HG03457 (cell line): ENCODE results near the gene PACSIN2.
"Not testable (repeated sequence)": the region's sequence is repeated elsewhere in the genome, so short reads cannot be mapped to it uniquely, and the experiment has no call there.

Experiments
- ATAC-seq: cut with Tn5 transposase; IDR thresholded peaks from one replicate; pipeline ENCODE4 v1.9.1; 2021; ENCODE audit warnings: moderate number of reproducible peaks; ENCODE audit not compliant: unreplicated experiment

Gene PACSIN2

GRCh38 chr22:42929838-42930155 is 85.2 kb downstream of the PACSIN2 start:
- ATAC-seq = no peak

GRCh38 chr22:42928969-42929837 is 85.7 kb downstream of the PACSIN2 start:
- ATAC-seq = no peak

GRCh38 chr22:42927966-42928365 is 87.0 kb downstream of the PACSIN2 start:
- no peak for ATAC-seq

- ATAC-seq = no peak
These were observed 88.2 kb downstream of the PACSIN2 start for GRCh38 chr22:42926768-42927167.

- no peak for ATAC-seq
These were observed 88.8 kb downstream of the PACSIN2 start for GRCh38 chr22:42926104-42926503.

GRCh38 chr22:42925598-42925997 is 89.4 kb downstream of the PACSIN2 start:
- ATAC-seq = no peak

GRCh38 chr22:42925031-42925430 is 89.9 kb downstream of the PACSIN2 start:
- not testable (repeated sequence) for ATAC-seq

GRCh38 chr22:42924436-42924835 is 90.5 kb downstream of the PACSIN2 start:
- ATAC-seq = no peak

GRCh38 chr22:42922374-42923191 is 92.4 kb downstream of the PACSIN2 start:
- no peak for ATAC-seq

GRCh38 chr22:42920101-42920820 is 94.7 kb downstream of the PACSIN2 start:
- ATAC-seq = no peak

- ATAC-seq = no peak
These were observed 95.8 kb downstream of the PACSIN2 start for GRCh38 chr22:42919199-42919598.

GRCh38 chr22:42918500-42918899 is 96.4 kb downstream of the PACSIN2 start:
- no peak for ATAC-seq

GRCh38 chr22:42917358-42917757 is 97.6 kb downstream of the PACSIN2 start:
- ATAC-seq = not testable (repeated sequence)

- ATAC-seq = no peak
These were observed 98.8 kb downstream of the PACSIN2 start for GRCh38 chr22:42915980-42916765.

GRCh38 chr22:42914511-42915076 is 100.4 kb downstream of the PACSIN2 start:
- ATAC-seq = no peak

- ATAC-seq = no peak
These were observed 101.0 kb downstream of the PACSIN2 start for GRCh38 chr22:42913874-42914510.

GRCh38 chr22:42912059-42912458 is 102.9 kb downstream of the PACSIN2 start:
- no peak for ATAC-seq

GRCh38 chr22:42910221-42910942 is 104.6 kb downstream of the PACSIN2 start:
- no peak for ATAC-seq

- no peak for ATAC-seq
These were observed 105.4 kb downstream of the PACSIN2 start for GRCh38 chr22:42909363-42910058.
